GM19452 (cell line): Measurements from ENCODE around the gene PDXK.
"Not testable (repeated sequence)": the region's sequence is repeated elsewhere in the genome, so short reads cannot be mapped to it uniquely, and the experiment has no call there.

Source experiments
- ATAC-seq: cut with Tn5 transposase; IDR thresholded peaks from one replicate; pipeline ENCODE4 v1.9.1; 2021; ENCODE audit not compliant: unreplicated experiment

Gene PDXK

DNA sequence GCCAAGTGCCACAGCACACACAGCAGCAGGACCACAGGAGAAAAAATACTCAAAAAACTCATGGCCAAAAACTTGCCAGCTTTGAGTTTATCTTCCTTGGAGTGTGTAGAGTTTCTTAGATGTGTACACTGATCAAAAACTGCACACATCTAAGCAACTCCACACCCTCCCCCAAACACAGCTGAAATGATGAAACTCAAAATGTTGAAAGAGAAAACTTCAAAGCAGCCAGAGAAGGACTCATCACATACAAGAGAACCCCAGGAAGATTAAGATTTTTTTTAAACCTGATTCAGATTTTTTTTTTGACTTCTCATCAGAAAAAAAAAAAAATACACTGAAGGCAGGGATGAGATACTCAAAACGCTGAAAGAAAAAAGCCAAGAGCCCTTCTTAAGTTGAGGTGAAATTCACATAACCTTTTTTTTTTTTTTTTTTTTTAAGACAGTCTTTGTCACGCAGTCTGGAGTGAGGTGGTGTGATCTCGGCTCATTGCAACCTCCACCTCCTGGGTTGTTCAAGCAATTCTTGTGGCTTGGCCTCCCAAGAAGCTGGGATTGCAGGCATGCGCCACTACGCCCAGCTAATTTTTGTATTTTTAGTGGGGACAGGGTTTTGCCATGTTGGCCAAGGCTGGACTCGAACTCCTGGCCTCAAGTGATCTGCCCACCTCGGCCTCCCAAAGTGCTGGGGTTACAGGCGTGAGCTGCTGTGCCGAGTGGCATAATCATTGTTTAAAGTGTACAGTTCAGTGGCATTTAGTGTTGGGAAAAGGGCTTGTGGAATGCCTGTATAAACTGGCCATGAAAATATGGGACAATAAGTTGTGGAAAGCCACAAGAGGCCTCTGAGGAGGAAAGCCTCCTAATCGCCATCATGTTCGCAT lies 20.9 kb upstream of the PDXK start:
- ATAC-seq: no peak

DNA sequence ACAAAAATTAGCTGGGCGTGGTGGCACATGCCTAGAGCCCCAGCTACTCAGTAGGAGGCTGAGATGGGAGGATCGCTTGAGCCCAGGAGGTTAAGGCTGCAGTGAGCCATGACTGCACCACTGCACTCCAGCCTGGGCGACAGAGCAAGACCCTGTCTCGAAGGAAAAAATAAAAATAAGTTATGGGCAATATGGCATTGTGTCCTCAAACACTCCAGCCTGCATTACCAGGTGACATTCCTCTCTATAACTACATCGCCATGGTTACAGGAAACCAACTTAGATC lies 19.5 kb upstream of the PDXK start:
- ATAC-seq: not testable (repeated sequence)

DNA sequence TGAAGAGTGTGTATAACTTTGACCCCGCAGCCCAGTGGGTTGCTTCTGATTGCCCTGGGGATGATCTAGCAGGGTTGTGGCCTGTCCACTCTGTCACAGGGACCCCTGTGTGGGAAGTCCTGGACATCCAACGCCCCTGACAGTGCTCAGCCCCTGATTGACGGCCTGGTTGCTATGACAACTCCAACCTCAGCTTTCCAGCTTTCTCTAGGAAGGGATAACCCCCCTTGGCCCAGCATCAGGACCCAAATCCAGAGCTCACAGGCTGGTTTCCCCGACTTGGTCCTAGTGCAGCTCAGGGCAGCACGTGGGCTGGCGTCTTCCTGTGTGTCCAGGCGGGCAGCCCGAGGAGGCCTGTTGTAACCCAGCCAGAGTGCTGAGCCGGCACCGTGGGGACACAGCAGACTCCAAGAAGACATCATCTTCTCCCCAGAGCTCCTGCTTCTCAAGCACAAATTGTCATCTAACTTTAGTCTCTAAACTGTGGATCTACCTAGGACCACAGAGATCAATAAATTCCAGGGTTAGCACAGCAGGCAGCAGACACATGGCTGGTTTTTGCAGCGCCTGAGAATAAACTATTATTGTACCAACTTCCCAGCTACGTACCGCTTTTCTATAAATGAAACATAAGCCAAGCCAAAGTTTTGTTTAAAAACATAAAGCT lies 18.9 kb upstream of the PDXK start:
- no peak for ATAC-seq

DNA sequence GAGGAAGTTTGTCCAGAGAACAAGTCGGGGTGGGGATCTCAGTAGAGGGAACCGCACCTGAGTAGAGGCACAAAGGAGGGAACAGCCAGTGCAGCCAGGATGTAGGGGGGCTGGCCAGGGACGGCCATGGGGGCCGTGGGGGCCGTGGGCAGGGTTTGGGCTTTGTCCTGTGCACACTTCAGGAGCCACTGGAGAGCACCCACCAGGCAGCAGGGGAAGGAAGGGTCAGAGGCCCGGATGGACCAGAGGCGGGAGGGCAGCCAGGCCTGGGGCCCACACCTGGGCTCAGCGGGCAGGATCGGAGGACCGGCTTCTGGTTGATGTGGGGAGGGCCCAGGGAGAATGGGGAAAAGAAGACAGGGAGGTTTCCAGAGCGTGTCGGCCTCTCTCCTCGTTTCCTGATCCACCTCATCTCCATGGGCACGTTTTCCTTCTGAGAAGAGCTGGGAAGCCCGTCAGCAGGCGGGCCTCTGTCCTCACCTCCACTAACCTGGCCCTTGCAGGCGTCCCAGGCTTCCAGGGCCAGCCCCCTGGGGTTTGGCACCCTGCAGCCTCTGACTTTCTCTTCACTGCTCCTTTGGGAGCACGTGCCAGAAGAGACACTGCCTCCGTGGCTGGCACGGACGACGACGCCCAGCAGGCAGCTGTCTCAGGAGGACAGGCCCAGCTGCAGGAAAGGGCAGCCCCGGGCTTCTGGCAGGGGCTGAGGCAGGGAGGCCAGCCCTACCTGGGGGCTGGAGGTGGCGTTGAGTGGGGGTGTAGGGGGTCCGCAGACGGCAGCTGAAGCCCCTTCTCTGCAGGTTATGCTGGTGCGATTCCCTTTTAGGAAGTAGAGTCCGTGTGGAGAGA lies 16.8 kb upstream of the PDXK start:
- no peak for ATAC-seq

DNA sequence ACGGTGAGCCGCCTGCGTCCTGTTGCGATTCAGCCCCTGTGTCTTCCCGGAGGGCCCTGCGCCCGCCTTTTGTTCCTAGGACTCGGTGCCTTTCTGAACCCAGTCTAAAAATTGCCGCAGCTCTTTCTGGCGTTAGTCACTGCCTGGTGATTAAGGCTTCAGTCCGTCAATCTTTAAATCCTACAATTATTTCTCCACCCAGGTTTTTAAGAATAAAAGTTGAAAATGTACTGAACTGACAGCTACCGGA lies 16.2 kb upstream of the PDXK start:
- no peak for ATAC-seq

DNA sequence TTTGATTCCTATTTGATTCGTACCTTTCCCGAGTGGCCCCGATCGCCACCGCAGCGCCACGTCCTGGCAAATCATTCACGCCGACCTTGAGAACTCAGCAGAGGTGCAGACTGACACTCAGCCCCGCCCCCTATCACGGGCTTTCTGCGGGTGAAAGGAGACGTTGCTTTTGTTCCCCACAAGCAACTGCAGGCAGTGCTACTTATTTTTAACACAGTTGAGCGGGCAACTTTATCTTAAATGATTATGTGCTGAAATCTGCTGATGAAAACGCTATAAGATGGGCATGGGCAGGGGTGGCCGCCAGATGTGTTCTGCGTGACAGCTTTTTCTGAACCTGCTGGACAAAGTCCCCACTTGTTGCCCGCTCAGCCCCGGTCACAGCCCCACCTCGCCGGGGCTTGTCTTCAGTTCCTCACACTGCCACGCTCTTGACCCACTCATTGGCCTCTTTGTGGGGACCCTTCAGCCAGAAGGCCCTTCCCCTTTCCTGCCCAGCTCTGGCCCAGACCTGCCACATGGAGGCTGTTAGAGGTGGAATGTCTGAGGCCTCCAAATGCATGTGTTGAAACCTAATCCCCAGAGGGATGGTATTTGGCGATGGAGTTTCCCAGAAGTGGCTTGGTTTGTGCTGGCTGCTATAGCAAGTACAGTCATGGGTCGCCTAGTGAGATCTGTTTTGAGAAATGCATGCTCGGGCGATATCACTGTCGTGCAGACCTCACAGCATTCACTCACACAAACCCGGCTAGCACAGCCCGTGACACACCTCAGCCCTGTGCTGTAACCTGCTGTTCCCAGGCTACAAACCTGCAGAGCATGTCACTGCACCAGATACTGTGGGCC lies 15.7 kb upstream of the PDXK start:
- ATAC-seq: no peak

DNA sequence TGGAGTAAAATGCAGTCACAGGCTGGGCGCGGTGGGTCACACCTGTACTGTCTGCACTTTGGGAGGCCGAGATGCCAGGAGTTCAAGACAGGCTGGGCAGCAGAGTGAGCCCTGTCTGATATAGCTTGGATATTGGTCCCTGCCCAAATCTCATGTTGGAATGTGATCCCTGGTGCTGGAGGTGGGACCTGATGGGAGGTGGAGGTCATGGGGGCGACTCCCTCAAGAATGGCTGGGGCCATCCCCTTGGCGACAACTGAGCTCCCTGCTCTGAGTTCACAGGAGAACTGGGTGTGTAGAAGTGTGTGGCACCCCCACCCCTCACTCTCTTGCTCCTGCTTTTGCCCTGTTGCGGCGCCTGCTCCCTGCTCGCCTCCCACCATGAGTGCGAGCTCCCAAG lies 11.5 kb upstream of the PDXK start:
- no peak for ATAC-seq

DNA sequence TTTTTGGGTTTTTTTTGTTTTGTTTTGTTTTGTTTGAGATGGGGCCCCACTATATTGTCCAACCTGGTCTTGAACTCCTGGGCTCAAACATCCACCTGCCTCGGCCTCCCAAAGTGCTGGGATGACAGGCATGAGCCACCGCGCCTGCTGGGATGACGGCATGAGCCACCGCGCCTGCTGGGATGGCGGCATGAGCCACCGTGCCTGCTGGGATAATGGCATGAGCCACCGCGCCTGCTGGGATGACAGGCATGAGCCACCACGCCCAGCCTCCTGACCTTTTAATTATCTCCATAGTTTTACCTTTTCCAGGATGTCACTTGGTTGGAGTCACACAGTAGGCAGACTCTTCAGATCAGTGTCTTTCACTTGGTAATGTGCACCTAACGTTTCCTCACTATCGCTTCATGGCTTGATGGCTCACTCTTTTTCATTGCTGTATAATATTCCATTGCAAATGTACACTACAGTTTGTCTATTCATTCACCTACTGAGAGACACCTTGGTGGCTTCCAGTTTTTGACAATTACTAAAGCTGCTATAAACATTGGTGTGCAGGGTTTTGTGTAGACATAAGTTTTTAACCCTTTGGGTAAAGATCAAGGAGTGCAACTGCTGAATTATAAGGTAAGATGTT lies 10.1 kb upstream of the PDXK start:
- no peak for ATAC-seq

DNA sequence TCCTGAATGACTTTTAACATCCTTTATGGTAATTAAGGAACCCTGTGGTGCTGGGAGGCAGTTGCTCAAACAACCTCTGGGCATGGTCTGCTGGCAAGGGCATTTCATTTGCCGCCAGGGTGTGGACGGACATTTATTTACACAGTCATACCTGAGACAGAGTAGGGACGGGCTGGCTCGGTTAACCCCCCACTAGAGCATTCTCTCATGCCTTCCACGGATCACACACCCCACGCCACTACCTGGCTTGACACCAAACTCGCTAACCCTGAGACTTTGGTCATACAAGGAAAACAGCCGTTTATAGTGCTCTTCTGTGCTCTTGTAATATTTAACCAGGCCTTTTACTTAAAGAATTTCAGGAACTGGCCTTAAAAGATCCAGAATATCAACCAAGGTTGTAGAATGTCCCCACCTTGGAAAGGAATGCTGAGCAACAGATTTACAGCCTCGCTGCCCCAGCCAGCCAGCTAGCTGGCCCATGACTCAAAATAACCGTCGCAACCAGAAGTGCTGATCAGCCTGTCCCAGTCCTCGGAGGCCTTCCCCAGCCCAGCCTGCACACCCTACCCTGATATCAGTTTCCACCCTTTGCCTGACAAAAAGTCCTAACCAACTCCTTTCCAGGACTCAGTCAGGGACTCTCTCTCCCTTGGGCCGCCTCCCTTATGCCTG lies 6.5 kb upstream of the PDXK start:
- ATAC-seq: no peak

DNA sequence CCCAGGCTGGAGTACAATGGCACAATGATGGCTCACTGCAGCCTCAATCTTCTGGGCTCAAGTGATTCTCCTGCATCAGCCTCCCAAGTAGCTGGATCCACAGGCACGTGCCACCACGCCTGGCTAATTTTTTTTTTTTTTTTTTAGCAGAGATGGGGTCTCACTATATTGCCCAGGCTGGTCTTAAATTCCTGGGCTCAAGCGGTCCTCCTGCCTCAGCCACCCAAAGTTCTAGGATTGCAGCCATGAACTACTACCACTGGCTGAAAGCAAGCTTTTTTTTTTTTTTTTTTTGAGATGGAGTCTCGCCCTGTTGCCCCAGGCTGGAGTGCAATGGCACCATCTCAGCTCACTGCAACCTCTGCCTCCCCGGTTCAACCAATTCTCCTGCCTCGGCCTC lies 5.8 kb upstream of the PDXK start:
- ATAC-seq: not testable (repeated sequence)

DNA sequence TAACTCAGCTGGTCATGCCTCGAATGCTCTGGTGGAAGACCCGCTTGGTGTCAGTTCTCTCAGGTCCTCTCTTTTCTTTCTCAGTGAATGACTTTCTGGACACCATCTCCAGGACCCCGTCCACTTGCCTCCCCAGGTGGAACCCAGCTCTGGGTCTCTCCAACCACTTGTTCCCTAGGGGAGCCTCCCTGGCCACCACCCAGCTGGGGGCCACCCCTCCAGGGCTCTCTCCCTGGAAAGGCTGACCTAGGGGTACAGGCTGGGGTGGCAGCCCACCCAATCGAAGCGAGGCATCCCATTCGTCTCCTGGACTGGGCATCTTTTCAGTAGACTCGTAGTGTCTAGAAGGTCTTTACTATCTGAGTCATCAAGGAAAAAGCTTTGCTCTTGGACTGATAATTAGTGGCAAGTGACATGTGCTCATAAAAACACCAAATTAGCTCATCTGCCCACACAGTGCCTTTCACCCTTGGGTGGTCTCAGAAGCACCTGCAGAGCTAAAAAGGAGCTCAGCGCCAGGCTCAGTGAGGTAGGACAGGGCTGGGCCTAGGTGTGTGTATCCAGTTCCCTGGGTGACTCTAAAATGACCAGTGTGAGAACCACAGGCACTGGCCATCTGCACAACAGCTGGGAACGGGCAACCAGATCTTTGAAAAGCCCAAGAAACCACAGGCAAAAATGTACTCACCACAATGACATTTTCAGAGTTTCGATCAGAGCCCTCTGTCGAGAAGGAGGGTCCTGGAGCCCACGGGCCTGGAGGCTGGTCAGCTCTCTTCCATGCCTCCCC lies 2.4 kb upstream of the PDXK start:
- ATAC-seq: peak; percentile 30

DNA sequence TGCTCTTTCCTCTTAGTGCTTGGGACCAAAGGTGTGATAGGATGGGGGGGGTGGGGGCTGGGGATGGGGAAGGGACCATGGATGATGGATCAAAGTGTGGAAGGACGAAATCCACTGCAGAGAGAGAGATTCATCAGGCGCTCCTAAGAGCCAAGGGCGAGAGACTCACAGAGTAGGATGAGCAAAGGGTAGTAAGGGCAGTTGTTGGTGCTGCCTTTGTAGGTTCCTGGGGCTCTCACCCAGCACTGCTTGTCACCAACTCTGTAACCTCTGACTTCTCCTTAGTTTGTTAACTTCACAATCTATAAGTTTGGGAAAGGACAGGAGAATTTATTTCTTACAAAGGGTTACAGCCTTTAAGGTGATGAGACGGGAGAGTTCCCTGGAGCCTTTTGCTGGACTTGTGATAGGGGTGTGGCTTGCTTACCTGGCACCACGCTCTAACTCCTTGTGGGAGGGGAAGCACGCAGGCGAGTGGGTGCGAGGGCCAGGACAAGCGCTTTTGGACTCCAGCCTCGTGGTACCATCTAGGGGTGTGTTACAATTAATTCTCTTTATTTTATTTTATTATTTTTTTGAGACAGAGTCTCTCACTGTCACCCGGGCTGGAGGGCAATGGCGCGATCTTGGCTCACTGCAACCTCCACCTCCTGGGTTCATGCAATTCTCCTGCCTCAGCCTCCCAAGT lies 1.6 kb upstream of the PDXK start:
- no peak for ATAC-seq

DNA sequence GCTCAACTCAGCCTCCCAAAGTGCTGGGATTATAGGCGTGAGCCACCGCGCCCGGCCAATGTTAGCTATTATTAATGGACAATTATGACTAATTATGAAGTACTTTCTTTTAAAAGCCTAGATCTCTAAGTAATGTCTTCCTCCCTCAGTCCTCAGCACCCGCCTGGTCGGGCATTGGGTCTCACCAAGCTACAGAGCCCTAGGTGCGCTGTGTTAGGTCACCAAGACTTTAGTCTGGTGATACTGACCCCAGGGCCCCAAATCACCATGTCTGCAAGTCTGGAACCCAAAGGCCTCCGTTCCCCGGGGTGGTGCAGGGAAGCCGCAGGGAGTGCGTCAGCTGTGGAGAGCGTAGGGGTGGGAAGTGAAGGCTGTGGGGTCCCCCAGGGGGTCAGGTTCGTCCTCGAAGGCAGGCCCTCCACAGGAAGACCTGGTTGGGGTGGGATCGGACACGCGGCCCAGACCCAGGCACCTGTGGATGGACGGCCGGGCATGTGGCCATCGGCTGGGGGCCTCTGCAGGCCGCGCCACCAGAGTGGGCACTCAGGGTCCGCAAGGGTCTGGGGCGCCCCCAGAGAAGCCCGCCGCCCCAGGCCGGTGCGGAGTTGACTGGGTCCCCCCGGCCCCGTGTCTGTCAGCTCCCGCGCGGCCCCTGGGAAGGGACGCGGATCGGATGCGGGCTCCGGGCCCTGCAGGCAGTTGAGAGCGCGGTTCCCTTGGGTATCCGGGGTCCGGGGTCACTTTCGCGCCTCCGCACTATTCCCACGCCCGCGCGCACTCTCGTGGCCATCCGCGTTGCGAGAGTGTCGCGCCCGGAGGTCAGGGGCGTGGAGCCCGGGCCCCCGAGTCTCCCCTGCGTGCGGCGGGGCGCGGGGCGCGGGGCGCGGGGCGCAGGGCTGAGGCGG lies 710 bp upstream of the PDXK start:
- peak; percentile 2 for ATAC-seq

DNA sequence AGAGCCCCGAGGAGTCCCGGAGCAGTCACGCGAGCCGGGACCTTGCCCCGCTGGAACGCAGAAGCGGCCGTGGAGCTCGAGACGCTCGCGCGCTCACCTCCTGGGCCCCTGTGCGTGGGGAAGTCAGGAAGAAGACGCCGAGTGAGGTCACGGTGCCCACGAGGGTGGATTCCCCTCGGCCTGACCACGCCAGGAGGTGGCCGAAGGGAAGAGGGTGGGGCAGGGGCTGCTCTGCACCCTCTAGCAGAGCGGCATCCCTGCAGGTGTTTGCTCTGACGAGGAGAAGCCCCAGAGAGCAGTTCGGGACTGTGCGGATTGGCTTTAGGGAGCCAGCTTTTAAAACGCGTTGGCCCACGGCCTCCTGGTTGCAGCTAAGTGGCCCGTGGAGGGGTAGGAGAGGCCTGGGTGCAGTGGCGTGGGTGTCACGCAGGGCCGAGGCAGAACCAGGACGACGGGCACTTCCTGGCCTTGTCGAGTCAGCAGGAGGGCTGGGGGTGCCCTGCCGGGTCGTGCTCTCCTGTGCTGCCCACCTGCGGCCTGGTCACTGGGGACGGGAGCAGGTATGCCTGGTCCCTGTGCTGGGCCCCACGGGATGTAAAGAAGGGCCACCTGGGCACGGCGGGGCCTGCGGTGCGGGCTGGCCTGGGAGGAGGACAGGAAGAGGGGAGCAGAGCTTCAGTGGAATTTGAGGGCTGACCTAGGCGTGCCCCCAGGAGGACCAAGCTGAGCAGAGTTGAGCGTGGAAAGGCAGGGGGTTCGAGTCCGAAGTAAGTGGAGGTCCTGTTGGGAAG lies 1.0 kb downstream of the PDXK start:
- peak; percentile 13 for ATAC-seq

DNA sequence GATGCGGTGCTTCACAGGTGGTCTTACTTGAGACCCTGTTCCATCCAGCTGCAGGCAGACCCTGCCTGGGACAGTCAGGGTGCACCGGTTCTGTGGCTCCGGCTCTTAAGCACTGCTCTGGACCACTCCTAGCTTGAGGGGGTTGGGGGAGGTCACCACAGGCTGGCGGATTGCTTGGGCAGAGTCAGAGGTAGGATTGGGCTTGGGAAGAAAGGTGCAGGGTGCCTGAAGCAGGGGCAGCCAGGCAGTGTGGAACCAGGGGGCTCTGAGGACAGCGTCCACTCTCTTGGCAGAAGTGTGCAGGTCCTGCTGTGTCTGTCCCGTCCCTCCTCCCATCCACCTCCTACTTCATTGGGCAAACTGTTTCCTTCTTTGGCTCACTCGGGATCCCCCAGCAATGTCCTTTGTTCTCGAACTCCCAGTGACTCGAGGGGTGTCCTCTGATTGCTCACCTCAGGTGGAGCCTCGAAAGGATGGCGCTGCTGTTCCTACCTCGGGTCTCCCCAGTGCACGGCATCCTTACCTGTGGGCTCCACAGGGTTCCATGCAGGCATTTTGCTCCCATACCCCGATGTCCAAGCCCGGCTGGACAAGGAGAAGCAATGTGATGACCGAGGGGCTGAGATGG lies 1.7 kb downstream of the PDXK start:
- ATAC-seq: no peak

DNA sequence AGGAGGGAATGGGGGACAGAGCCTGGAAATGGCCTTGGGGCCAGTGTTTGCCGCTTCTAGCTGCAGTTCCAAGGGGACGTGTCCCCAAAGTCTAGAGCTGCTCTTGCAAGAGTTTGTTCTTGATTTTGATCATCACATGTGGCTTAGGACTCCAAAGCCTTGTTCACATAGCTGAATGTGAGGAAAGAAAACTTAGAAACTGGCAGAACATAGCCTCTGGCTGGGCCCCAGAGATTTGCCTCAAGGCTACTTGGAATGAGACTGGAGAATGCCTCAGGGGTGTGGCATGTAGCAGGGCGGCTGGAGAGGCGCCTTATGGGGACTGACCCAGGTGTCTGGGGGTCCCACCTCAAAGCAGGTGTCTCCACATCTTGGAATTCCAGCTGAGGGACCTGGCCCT lies 2.3 kb downstream of the PDXK start:
- ATAC-seq: no peak

DNA sequence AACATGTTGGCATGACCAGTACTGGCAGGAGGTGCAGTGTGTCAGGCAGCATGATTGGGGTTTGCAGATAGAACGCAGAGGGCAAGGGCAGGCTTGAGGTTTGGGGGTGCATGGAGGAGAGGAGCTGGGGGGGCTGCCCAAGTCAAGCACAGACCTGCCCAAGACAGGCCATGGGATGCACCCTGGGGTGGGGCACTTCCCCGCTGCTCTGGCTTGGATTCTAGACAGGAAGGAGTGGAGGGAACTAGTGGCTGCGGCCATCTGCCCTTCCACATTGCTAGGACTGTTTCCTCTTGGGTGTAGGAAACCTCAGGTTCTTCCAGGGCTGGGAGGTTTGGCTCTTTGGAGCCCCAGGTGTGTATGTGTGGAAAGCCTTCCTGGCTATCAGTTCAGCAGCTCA lies 3.0 kb downstream of the PDXK start:
- ATAC-seq: no peak
